ENCODE results near the gene SIX3.

The SIX3 gene

DNA sequence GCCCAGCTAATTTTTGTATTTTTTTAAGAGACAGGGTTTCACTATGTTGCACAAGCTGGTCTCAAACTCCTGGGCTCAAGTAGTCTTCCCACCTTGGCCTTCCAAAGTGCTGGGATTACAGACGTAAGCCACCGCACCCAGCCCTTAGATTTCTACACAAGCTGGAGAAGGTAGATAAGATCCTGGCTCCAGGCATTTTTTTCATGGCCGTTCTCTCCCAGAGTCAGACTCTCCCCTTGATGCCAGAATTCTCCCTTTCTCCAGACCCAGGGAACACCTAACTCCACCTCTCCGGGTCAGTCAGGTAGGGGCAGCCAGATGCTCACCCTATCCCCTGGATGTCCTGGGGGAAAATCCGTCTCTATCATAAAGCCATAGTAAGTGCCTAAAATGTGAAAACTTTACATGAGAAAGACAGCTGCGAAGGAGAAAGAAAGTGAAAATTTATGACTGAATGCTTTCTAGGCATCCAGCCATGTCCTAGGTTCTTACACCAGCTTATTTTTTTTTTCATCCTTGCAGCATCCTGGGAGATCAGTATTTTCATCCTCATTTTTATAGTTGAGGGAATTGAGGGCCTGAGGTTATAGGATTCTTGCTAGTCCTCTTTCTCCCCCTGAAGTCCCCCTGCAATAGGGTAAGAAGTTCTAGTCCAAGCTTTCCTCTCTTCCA, 16.3 kb downstream of the SIX3 start:
- no peak for DNase-seq (ENCODE audit: low spot score)

DNA sequence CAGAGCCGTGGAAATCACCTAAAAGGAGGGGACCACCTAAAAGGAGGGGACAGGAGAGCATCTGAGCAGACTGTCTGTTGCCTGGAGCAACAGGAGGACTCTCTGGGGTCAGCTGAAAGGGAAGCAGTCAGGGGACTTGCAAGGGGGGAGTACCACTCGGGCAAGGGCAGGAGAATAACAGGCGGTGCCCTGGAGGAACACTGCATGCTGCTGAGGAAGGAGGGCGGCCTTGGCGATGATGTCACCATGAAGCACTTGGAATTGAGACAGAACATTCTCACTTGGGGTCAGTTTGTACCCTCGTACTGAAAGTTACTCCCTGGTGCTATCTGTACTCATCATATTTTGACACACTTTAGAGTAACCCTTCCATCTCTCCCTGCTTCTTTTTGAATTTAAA, 18.4 kb downstream of the SIX3 start:
- DNase-seq (ENCODE audit: low spot score): no peak

DNA sequence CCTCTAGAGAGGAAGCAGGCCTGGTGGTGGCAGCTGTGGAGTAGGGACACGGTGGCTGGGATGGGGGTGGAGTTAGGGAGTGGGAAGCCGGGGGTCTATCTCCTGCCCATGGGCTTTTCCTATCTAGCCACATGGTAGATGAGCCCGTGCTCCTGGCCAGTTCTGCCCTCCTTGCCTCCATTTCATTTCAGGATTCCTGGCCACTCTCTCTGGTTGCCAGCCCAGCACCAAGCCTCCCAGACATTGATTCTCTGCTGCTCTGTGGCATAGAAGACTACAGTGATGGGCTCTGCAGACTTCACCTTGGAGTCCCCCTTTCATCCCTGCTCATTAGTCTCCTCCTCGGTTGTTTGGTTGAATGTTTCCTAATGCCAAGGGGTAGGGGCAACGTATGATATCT, 19.4 kb downstream of the SIX3 start:
- DNase-seq (ENCODE audit: low spot score): no peak

DNA sequence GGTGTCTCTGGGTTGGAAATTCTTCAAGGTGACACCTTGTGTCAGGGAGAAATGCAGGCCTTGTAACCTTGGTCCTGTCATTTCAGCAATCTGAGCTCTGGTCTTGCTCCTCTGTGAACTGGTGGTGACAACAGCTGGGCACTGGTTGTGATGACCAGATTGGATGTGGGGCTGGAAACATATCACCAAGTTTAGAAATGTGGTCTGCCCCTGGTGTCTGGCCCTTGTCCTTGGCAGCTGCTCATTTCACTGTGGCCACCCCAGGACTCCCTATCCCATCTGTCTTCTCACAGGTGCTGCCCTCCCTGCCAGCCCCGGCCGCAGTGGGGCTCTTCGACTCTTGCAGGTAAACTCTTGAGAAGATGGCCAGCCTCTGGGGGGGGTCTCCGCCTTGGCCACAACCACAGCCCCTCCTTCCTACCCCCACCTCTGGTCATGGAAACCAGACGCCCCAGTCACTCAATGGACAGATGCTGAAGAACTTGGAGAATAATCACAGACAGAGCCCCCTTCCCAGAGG, 20.7 kb downstream of the SIX3 start:
- no peak for DNase-seq (ENCODE audit: low spot score)

DNA sequence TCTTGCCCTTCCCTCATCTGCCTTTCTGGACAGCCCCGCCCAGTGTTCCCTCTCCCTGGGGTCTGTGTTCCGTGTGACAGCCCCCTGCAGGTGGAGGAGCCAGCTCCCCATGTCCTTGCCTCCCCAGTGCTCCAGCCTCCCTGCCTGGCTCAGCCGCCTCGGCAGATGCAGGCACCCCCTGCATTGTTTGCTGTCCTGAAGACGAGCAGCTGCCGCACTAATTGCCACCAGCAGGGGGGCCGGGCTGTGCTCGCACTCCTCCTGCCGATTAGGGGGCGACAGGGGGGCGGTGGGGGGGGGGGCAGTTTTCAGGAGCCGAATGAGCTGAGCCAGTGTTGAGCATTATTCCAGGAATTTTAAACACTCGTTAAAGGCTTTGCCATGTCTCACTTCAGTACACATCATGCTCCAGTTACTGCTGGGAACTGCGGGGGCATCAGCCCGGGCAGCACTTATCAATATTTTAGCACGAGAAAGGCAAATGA, 23.3 kb downstream of the SIX3 start:
- DNase-seq (ENCODE audit: low spot score): no peak

DNA sequence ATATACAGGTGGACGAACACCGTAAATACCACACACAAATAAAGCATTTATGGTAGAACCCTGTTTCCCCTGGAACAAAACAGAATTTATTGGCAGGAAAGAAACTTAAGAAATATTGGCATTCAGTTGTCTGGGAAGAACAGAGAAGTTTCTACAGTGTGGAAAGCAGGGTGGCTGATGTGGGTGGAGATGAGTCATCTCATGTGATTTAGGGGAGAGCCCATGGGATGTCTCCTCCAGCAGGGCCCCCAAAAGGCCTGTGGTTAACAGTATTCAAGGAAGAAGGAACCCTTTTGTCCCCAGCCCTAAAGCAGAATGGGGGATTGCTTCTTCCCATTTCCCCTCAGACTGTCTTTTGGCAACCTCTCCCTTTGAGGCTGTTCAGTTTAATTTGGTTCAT, 24.2 kb downstream of the SIX3 start:
- peak; percentile 65 for DNase-seq (ENCODE audit: low spot score)

DNA sequence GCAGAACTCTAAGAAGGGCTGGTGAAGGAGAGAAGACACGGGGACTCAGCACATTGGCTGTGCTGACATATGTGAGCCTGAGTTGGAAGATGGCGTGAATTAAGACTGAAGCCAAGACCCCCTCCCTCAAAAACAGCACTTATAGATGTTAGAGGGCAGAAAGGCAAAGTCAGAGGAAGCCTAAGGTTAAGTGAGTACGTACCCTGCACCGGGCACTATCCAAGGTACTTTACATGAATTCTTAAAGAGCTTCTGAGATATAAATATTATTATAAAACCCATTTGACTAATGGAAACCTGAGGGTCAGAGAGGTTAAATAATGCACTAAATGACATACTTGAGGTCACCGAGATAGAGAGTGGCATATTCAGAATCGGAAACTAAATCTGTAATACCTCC, 25.6 kb downstream of the SIX3 start:
- DNase-seq (ENCODE audit: low spot score): no peak

DNA sequence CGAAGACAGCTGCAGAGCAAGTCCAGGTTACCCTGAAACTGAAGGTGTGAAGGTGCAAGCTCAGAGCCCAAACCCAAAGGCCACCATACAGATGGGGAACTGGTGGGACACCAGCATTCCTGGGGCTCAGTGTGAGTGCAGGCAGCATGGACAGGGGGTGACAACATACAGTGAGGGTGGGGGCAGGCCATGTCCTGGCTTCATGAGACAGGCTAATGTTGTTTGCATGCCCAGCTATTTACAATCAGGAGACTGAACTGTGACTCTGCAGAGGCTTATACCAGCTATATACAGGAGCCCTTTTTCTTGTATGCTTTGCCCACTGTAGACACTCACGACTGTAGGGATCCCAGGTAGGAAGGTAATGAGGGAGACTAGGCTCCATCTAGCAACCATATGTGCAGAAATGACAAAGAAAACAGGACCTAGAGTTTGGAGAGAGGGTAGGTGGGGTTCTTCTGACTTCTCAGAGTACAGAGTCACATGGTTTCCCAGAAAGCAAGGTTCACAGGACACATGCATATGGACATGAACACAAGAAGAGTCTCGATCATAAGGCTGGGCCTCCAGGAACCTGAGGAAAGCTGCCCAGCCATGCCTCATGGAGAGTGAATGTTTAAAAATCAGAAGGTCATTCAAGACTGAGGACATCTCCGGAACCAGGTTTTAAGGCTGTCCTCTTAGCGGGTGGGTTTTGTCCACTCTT, 26.4 kb downstream of the SIX3 start:
- no peak for DNase-seq (ENCODE audit: low spot score)

DNA sequence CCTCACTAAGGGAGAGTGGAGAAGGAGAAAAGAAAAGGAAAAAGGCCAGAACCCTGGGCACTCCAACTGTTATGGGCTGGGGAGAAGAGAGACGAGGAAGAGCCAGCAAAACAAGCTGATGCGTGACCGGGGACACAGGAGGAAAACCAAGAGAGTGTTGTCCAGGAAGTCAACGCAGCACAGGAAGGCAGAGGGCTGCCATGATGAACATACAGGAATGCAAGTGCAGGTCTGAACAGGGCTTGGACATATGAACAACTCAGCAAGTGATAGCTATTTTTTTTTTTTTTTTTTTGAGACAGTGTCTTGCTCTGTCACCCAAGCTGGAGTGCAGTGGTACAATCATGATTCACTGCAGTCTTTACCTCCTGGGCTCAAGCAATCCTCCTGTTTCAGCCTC, 28.4 kb downstream of the SIX3 start:
- no peak for DNase-seq (ENCODE audit: low spot score)

DNA sequence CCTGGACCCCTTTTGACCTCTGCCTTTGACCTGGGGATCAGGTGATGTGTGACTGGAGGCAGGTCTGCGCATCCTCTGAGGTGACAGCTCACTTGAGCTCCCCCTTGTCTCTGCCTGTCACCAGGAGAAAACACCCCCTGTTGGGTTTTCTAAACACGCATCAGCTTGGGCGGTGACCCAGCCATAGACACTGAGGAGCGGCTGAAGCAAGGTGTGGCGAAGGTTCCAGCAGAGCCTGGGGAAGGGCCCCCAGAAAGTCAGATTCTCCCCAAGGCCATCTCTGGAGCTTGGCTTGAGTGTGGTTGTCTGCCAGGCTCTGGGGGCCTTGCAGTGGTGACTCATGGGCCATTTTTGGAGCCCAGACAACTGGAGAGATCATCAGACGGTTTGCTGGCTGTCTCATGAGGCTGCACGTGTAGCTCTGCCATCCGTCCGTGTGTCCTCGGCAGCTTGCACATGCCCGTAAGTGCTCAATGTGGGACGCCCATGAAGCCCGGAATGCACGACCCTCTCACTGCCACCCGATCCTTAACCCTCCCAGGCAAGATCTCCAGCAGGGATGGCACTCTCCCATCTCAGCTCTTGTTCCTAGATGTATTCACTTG, 29.4 kb downstream of the SIX3 start:
- DNase-seq (ENCODE audit: low spot score): no peak

DNA sequence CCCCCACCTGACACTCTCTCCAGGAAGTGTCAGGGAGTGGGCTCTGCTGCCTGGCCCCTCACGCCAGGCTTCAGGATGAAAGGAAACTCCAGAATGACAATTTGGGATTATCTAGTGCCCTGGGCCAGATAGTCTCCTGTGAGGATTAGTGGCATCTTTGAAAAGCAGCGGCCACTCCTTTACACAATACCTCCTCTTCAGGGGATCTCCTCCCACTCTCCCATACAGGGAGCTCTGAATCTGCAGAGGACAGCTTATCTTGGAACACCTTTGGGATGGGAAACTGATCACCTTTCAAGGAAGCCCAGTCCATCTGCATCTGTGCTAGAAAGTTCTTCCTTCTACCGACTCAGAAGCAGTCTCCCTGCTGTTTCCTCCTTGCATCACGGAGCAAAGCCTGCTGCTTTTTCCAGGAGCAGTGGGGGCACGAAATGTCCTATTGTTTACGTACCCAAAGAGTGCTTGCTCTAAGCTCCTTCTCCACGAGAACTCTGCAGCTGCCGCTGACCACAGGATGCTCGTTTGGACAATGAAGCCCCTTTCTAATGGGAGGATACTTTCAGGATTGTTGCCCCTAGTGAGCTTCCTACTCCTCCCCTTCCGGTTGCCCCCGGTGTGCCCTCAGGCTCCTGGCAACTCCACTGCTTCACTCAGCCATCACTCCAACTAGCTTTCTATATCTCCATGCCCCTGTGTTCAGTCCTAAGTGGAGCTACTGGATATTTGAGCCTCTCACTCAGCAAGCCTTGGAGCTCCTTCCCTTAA, 31.5 kb downstream of the SIX3 start:
- DNase-seq (ENCODE audit: low spot score): no peak

DNA sequence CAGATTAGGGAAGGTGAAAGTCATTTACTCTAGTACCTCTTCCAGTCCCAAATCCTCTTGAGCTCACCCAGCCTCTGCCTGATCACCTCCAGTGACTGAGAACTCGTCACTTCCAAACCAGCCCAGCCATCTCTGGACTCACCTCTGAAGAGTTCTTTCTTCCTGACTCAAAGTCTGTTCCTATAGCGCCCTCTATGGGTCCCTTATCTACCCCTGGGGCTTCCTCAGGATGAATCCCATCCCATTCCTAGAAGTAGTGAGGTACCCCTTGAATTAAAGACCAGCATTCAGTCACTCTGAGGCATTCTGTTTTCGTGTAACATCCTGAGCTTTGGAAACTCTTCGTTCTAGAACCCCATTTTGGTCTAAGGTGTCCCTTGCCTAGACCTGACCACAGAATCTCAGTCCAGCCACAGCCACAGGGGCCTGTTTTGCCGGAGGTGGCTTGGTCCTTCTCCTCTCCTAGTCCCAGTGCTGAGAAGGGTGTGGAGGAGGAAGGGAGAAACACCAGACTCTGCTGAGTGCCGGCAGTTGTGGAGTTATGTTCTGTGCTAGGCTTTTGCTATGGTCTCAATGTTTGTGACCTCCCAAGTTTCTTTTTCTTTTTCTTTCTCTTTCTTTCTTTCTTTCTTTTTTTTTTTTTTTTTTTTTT, 32.7 kb downstream of the SIX3 start:
- peak; percentile 65 for DNase-seq (ENCODE audit: low spot score)

DNA sequence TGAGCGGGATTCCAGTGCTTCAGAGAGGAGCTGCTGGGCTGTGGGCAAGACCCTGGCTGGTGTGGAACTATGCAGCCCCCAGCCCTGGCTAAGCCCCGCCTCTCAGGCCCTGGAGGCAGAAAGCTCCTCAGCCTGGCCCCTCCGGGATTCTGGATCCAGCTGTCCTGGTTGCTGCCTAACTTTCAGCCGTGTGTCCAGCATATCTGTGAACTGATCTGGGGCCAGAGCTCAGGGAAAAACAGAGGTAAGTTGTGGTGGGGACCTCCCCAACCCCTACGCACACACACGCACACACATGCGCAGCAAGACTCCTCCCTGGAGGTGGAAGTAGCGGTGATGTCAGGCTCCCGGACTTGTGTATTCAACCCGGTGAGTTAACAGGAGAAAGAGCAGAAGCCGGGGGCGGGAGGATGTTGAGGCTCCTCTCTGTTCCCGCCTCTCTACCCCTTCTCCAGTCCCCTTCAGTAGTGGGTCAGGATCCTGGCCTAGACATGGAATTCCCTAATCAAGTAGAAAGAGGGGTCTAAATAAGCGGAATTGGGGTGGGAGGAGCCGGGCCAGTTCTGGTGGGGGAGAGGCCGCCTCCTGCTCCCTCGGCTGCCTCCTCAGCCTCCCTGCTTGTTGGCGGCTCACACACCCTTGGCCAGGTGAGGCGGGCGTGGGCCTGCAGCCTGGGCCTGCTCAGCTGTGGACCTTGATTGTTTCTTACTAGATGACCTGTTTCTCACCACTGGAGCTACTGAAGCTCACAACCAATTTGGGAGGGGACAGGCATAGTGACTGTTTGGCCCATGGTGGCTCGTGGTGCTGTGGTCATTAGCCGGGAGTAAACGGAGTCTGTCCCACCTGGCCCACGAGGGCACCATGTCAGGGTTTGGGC, 34.3 kb downstream of the SIX3 start:
- no peak for DNase-seq (ENCODE audit: low spot score)

DNA sequence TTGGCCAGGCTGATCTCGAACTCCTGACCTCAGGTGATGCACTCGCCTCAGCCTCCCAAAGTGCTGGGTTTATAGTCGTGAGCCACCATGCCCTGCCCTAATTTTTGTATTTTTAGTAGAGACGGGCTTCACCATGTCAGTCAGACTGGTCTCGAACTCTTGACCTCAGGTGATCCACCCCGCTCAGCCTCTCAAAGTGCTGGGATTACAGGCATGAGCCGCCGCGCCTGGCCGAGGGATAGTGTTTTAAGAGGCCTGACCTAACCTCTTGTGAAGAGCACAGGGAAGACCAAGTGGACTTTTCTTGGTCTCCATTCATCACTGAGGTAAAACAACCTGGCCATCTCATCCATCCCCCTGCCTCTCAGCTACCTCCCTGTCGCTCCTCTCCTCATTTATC, 38.1 kb downstream of the SIX3 start:
- DNase-seq (ENCODE audit: low spot score): no peak

DNA sequence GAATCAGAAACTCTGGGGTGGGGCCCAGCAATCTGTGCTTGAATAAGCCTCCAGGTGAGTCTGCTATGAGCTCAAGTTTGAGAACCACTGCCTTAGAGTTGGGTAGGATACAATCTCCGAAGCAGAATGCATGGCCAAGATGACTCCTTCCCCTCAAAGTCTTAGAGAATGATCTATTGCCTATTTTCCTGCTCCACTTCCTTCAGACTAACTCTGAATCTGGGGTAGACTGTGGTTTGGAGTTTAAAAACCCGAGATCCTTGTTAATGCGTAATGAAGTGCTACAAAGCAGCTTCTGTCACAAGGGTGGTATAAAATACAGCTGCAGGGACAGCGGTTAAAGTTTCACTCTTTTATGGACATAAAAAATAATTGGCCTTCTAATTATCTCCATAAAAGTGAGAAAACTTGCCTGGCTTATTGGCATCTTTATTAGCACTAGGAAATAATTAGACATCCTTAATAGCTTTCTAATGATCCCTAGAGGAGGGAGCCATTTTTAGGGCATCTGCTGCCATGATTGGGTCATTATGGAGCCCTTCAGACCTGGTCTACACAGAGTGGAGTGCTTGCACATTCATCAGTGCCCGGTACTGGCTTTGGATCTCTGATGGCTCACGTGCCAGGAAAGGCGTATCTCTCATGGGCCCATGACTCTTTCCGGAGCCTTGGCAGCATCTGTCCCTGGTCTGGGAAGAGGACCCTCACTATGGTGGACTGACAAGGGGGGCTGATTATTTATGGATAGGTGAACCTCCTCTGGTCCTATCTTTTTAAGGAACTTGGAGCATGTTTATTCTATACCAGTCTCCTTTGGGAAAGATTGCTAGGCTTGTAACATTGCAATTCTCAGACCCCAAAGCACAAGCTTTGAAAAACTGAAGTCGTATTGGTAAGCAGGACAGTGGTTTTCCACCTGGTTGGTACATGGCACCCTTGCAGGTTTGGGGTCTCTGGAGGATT, 39.5 kb downstream of the SIX3 start:
- DNase-seq (ENCODE audit: low spot score): no peak

DNA sequence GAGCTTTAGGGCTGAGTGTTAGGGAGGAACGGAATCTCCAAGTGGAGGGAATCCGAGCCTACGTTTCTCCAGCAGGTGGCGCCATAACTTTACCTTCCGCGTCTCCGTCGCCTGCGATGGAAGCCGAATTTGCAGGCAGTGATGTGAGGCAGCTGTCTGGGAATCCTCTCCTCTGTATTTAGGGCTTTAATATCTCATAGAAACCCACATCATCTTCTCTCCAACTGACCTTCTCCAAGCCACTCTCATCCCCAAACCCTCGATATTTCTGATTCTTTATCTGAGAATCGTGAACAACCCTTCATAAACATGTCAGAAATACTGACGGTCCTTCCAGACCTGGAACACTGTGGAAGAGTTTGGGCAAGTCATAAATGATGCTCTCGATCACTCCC, 40.2 kb downstream of the SIX3 start:
- DNase-seq (ENCODE audit: low spot score): peak; percentile 69

DNA sequence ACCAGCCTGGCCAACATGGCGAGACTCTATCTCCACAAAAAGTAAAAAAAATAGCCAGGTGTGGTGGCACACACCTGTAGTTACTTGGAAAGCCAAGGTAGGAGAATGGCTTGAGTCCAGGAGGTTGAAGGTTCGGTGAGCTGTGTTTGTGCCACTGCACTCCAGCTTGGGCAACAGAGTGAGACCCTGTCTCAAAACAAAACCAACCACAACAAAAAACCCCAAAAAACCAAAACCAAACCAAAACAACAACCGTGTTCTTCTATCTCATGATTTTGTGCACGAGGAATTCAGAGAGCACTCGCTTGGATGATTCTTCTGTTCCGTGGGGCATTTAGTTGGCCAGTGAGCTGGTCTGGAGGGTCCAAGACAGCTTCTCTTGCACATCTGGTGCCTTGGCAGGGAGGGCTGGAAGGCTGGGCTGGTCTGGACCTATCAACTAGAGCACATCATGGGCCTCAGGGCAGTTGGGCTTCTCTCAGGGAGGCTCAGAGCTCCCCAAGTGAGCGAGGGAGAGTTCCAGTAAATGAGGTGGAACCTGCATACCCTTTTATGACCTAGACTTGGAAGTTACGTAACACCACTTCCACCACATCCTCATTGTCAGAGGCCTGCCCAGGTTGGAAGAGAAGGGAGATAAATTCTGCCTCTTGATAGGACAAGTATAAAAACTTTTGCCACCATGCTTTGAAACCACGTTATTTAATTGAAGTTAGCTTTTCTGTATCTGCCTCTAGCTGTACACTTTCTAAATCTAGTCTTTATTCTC, 42.5 kb downstream of the SIX3 start:
- DNase-seq (ENCODE audit: low spot score): no peak

DNA sequence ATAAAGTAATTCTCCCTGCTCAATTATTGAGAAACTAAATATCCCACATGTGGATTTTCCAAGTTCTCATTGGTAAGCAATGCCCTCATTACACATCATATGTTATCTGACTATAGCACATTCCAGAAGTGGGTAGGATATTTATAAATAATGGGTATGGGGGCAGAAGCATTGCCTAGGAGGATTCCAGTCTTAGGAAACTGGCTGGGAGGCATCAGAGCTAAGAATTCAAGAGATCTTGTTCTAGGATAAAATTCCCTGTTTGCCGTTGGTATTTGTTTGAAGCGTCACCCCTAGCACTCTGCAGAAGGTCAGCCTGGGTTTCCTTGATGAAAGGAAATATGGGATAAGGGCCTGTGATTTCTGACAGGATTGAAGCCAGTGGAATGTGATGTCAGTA, 47.7 kb downstream of the SIX3 start:
- DNase-seq (ENCODE audit: low spot score): no peak

DNA sequence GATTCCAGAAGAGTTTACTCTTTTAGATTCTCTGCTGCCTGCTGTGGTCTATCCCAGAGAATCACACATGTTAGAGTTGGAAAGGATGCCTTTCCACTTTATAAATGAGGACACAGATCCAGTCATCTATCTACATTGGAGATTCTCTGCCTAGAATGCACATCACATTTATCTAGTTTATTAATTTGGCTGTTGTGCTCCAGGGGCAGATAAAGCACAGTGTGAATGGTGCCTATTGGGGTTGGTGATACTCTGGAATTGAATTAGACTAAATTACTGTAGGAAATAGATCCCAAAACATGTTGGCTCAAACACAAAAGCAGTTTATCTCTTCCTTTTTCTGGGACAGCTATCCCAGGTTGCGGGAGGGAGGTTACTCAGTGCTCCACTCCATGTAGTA, 52.9 kb downstream of the SIX3 start:
- no peak for DNase-seq (ENCODE audit: low spot score)
